Stimulated activated CD4-positive, alpha-beta T cell treated with anti-CD3 and anti-CD28 coated beads, Interleukin-2, amount 100 ng/mL, for 24 hours (primary cell): ENCODE results near the gene CBLB.

Experiments
- DNase-seq, 2 donors: peaks; one replicate each; pipeline ENCODE4 v3.0.0-alpha.2; 2020

Gene CBLB

DNA sequence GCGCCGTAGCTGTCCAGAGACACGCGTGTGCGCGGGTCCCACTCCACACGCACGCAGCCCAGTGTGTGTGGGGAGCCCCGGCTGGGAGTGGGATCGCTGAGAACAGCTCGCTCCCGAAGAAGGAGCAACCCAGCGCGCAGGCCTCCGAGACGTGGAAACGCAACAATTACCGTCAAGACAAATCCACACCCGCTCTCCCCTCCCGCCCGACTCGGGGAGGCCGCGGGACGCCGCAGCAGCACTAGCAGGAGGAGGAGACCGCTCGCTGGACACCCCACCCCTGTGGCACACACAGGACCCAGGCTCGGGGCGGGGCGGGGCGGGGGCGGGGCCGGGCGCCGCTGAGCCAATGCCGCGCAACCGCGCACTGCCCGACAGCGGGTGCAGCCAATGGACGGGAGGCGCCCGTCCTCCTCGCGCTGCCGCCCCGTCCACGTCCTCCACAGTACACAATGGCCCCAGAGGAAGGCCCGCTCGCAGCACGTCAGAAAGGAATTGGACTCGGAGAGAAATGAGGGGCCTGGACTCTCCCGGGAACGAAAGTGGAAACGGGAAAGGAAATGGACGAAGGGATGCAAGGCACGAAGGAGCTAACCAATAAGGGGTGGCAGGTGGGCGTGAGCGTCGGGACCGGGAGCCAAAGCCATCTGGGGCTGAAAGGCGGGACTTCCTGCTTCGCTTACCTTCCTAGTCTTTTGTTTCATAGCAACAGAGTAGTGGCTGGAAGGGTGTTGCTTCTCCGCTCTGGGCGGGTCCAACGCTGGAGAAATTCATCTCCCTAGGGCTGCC lies at the start of gene CBLB:
Gene CBLB, minus strand, starts transcription at position 271 of the 789 bp plus-strand sequence. CDS start 1,435 bp downstream, outside the sequence.
- DNase-seq = peak; percentile 82 to 84

DNA sequence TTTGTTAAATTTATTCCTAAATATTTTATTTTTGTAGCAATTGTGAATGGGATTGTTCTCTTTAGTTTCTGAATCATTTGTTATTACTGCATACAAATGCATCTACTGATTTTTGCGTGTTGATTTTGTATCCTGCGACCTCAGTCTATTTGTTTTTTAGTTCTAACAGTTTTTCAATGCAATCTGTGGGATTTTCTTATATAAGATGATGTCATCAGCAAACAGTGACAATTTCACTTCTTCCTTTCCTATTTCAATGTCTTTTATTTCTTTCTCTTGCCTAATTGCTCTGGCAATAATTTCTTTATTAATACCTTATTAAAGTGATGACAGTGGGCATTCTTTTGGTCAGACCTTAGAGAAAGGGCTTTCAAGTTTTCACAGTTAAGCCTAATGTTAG lies 48.0 kb upstream of the CBLB start:
- no peak for DNase-seq

DNA sequence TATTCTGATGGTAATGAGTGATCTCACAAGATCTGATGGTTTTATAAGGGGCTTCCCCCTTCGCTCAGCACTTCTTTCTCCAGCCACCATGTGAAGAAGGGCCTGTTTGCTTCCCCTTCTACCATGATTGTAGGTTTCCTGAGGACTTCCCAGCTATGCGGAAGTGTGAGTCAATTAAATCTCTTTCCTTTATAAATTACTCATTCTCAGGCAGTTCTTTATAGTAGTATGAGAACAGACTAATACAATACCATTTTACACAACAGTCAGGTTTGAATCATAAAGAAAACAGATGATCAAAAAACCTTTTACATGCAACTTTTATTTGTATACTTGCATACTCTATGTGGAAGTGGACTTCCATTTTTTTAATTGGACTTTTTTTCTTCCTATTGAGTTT lies 46.7 kb upstream of the CBLB start:
- DNase-seq = no peak

DNA sequence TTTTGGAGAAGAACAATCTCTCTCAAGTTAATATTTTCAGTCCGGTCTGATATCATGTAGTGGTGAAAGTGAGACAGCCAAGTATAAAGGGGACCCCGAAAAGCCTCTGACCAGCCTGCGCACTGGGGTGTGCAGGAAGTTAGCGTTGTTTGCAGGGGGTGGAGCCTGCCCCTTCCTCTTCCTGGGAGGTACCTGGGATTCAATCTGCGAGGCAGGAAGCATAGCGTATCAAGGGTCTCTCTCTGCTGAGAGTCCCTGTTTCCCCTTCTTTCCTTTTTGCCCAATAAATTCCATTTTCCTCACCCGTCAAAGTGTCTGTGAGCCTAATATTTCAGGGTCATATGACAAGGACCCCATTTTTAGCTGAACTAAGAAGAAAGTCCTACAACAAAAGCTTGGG lies 44.8 kb upstream of the CBLB start:
- no peak for DNase-seq

DNA sequence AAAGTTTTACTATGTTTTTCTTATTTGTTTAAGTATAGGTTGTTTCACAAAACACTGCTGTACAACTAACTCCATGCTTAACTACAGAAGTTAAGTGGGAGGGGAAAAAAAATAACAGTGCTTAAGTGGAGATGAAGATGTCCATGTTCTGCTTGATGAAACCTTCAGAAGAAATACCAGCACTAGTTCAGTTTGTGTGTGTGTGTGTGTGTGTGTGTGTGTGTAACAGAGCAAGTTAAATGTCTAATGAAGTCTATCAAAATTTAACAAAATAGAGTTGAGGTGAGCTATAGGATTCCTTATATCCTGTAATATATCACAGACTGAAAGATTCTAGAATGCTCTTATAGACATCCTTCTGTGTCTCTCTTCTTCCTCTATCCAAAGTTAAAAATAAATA lies 44.1 kb upstream of the CBLB start:
- DNase-seq = no peak

DNA sequence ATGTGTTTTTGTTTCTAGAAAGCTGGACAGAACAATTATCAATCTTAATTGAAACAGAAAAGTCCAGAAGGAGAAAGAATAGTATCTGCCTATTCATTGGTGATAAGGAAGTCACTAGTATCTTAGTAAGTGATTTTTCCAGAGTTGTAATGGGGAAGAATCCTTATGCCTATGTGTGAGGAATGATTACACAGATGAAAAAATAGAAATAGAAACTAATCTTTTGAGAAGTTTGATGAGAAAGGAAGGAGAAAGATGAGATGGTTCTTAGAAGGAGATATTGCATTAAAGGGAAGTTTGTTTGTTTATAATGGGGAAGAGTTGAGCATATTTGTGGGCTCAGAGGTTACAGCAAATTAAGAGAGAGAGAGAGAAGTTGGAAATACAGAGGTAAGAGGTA lies 42.7 kb upstream of the CBLB start:
- DNase-seq = no peak

DNA sequence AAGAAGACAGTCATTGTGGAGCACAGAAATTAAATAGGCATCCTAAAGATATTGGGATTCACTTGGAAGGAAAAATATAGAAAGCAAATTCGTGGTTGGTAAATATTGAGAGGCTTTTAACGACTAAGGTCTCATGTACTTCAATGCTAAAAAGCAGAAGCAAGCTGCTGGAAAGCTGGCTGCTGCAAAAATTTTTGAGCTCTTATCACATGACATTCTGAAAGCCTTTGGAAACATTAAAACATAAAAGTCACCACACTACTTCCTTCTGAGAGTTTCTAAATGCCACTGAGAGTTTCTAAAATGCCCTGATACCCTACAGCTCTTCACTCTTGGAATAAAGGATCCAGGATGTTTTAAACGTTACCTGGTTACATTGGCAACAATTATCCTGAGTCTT lies 39.0 kb upstream of the CBLB start:
- no peak for DNase-seq

DNA sequence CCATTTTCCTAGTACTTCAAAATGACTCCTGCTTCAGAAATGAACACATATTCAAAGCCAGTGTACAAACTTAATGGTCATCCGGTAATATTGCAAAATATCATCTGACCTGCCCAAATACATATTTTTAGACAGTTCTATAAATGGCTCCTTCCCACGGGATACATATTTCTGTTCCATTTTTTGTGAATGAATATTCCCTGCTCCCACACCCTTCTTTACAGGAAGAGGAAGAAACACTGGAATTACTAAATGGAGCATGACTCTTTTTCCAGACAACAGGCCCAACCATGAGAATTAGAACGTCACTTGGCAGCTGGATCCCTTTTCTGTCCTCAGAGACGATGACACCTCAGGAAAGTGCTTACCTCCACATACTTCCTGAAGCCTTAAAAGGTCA lies 38.0 kb upstream of the CBLB start:
- DNase-seq = no peak

DNA sequence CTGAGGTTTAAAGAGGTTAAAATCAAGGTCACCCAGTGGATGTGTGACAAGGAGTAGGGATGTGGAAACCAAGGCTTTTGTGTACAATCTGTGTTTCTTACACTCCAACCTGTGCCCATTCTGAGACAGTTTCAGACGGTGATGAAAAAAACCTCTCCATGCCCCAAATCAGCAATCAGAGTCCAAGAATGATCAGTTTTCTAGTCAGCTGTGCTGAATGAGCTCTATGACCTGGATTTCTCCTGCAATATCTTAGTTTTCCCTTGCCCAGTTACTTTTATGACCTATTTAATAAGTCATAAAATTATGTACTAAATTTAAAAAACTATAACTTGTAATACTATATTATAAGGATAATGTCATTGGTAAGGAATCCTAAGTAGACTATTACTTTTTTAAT lies 37.5 kb upstream of the CBLB start:
- DNase-seq = no peak

DNA sequence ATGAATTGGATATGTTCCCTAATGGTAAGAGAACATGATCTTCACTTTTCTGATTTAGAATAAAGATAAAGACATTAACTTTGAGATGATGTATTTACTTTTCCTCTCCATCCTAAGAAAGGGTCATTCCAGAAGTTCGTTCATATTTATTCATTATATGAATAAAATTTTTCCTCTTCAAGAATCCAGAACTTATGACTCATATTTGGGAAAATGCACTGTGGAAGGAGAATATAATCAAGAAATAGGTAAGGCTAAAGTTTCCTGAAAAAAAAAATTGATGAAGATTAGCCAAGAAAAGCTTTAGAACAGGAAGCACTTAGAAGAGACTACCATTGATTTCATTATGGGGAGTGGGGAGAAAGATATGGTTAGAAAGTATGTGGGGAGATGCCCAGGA lies 36.5 kb upstream of the CBLB start:
- DNase-seq = no peak

DNA sequence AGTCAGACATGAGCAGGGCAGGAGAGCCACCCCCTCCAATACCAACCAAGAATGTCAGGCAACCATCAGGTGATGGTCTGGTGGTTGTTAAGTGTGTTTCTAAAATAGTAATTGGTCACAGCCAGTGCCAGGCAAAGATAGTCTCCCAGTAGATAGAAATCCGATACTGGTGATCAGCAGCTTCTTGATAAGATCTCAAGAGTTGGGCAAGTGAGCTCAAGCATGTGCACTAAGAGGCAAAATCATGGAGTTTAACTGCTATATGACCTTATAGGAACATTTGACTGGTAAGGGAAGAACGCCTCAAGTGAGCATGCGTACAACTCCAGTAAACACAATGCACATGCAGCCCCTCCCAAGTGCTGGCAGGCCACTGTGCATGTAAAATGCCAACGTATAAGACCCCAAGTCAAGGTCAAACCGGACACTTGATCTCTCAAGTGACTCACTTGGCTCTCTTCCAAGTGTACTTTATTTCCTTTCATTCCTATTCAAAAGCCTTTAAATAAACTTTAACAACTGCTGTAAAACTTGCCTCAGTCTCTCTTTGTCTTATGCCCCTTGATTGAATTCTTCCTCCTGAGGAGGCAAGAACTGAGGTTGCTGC lies 36.0 kb upstream of the CBLB start:
- no peak for DNase-seq

DNA sequence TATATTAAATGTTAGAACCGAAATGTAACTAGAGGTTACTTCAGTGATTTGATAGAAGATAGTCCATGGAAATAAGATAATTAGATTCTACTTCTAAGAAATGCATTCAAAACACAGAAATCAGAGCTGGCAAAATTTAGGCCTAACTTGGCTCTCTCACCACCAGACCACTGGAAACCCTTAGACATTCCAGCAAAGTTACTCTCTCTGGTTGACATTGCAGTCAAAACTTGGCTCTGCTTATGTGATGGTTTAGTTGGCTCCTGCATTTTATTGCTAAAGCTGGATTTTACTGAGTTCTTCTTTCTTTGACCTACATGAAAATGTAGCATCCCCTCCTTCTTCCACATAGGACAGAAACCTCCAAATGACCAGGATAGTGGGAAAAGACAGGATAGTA lies 35.4 kb upstream of the CBLB start:
- DNase-seq = no peak

DNA sequence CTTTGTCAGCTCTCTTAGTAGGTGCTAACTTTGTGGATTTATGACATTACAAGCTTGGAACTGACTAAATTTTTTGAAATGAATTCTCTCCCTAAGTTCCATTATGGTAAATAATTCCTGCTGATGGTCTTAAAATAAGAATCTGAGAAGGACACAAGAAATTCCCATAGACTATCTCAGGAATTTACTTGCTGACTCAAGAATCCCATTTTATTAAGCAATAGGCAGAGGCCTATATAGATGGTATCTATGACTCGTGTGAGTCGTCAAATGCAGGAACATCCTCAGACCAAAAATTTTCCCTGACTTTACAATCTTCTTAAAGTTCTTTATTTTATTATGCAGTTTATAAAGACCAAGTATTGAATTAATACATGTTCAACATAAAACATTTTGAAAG lies 30.7 kb upstream of the CBLB start:
- DNase-seq = no peak

DNA sequence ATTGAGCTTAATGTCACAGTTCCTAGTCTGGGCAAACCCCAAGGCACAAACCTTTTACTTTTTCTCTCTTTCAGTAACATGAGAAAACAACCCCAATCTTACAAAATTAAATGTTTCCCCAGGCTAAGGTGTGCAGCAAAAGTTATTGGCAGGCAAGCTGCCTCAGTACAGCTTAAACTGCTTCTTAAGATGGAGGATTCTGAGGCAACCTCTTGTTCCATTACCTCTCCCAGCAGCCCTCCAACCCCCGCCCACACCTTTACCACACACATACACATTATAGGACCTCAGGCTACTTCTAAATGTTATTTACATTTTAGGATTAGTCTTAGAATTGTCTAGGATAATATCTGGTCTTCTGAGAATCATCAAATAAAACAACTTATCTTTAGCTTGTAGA lies 22.3 kb upstream of the CBLB start:
- no peak for DNase-seq

DNA sequence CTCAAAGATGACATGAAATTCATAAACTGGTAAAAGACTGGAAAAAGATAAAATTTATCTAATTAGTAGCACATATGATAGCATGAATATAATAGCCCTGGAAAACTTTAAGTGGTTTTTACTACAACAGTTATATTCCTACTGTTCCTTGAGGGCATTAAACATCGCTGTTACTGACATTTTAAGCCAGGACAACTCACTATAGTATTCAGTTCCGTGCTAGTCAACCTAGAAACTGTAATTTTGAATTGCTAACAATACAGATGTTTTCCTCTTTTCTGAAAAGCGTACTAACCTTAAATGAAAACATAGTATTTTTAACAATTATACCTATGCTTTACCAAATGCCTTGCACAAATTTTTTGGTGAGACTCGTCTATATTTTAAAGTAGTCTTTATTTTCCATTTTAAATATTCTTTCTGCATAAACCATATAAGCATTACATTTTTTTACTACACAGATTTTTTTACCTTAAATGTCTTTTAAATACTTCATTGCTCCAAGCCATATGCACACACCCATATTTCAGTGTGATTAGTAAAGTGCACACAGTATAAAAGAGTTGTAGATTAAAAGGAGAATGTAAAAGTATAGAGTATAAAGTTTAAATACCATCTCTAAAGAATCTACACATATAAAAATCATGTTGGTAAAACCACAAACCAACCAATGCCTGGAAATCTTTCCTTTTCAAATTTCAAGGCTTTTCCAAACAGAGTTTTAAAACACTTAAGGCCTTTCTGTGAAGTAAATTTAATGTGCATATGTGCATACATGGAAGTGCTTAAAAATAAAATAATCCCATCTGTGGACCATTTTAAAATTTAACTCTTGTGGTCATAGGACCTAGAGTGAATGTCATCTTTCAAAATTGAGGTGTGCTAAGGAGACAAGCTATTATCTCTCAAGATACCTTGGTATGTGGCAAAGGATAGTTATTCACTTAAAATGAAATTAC lies 20.1 kb upstream of the CBLB start:
- DNase-seq = no peak

DNA sequence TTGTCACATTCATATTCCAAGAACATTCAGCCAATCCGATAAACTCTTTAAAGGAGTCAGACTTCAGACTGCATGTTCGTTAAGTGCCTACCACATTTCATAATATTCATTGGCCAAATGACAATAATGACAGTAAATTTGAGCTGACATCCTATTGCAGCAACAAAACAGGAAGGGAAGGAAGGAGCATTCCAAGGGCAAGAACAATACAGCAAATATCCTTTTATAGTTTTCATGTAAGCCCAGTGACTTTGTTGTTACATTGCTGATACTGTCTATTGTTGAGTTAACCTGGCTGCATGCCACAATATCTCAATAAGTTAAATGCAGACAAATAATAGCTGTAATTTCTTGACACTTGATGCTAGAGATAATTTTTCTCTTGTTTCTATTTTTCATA lies 16.4 kb upstream of the CBLB start:
- no peak for DNase-seq

DNA sequence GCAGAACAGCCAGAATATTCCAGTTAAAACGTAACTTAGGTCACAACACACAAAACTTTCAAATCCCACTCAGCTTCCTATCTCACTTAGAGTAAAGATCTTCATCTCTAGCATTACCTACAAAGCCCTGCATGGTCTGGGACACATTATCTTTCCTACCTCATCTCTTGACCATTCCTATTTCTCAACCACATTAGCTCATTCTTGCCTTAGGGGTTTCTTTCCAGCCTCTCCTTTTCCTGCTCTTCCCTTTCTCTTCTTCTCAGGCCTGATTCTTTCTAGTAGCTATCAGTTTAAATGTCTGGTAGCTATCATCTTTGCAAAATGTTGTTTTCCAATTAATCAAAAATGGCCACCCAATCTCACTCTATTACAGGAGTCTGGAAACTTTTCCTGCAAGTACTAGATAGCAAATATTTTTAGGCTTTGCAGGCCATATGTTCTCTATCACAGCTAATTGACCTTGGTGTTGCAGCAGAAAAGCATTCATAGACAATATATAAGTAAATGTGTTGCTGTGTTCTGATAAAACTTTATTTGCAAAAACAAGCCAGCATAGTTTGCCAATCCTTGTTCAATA lies 15.1 kb upstream of the CBLB start:
- DNase-seq = no peak

DNA sequence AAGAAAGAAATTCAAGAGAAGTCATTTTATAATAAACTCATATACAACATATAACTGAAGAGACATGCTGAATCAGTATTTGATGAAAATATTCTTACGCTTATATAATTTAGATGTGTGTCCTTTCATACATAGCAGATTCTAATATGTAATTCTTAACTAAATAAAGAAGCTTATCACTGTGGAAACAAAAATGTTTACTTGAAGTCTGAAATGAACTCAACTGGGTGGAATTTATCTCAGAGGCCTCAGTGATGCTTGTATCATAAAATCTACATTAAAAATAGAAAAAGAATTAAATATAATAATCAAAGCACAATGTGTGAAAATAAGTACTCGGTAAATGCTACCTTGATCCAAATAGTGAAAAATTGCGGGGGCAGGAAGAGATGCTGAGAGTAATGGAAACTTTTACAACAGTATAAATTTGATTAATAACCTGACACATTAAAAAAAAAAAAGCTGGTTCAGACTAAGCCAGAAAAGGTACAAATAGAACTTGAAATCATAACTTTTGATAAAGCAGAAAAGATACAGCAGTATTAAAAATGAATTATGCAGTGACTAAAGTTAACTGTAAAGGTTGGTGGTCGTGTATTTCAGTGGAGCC lies 12.0 kb upstream of the CBLB start:
- DNase-seq = no peak

DNA sequence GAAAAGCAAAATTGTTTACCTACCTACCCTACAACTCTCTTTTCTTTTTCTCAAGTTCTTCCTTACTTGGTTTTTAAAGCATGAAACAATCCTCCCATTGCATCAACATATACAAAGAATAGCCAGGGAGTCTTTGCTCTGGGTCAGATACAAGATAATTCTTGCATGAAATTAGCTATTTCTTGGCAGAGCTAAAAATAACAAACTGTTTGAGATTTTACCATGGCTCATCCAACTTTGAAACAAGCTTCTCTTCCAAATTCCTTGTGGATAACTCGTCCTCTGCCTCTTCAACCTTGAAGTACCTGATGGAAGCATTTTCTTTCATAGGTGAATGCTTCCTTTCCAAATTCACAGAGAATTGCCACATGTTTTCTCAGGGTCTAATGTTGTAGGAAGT lies 9.2 kb upstream of the CBLB start:
- DNase-seq = no peak

DNA sequence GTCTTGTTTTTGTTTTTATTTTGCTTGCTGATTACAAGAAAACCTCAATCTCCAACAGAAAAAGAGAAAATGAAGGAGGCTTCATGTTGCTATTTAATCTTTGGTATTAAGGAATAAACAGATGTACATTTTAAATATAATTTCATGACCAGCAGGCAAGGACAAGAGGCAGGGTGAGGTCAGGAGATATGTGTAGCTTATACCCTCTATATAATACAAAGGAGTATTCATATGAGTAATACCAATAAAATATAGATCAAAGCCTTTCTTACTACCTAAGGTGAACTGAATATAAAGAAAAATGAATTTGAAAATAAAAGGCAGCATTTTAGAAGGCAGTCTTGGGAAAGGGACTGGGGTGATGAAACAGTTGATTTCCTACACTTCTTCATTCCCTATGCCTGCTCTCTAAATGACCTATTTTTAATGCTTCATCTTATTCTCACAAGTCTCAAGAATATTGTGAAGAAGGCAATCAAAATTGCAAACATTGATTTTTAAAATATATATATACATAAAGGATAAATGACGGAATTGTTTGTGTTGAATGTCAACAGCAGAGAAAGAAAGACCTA lies 8.6 kb upstream of the CBLB start:
- no peak for DNase-seq

DNA sequence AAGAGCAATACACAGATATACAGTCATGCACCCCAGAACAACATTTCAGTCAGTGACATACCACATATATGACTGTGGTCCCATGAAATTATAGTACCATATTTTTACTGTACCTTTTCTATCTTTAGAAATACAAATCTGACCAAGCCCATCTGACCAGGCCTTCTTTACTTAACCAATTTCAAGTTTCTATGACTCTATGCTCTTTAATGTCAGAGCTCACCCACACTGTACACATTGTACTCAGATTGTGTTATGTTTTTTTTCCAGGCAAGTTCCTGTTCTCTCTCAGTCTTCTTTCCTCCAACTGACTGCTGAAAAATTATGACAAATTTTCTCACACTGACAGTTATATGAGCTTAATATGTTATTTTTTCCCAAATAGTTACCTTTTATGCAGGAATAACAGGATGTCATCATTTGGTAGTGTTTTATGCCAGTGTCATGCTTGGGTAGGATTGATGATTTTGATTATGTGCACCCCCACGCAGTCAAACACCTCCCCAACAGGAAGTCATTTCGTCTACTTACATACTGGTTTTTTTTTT lies 8.0 kb upstream of the CBLB start:
- no peak for DNase-seq
